ENCODE results near the gene TLNRD1.

Gene TLNRD1

GRCh38 chr15:80989081-80989517, 11.6 kb upstream of the TLNRD1 start:
- H3K27ac ChIP-seq, result peak overlapping the region; percentile 87
- TF ChIP-seq CTCF (conservative IDR thresholded peaks at IDR 0.05), result no peak

GRCh38 chr15:80989518-80990478, 10.9 kb upstream of the TLNRD1 start, which contains the start of gene MESD:
Gene MESD (minus strand): TSS chr15:80989819. CDS start chr15:80989791, 28 bp downstream.
- peak within 1 kb of the TSS; percentile 87 for H3K27ac ChIP-seq

GRCh38 chr15:80990955-80991354, 9.8 kb upstream of the TLNRD1 start:
- H3K27ac ChIP-seq, result peak overlapping the region; percentile 87
- TF ChIP-seq CTCF (conservative IDR thresholded peaks at IDR 0.05), result no peak

More at GRCh38 chr15:80989518-80990478, 10.9 kb upstream of the TLNRD1 start, which contains the start of gene MESD:
- TF ChIP-seq CTCF (conservative IDR thresholded peaks at IDR 0.05), result no peak

- TF ChIP-seq CTCF (conservative IDR thresholded peaks at IDR 0.05), result no peak
- no peak overlapping the region for H3K27ac ChIP-seq
Measured at GRCh38 chr15:80991421-80991820, 9.3 kb upstream of the TLNRD1 start.

GRCh38 chr15:80992006-80992405, 8.7 kb upstream of the TLNRD1 start:
- H3K27ac ChIP-seq, result no peak overlapping the region
- no peak for TF ChIP-seq CTCF (conservative IDR thresholded peaks at IDR 0.05)

GRCh38 chr15:80992441-80992840, 8.3 kb upstream of the TLNRD1 start:
- no peak for TF ChIP-seq CTCF (conservative IDR thresholded peaks at IDR 0.05)
- H3K27ac ChIP-seq, result no peak overlapping the region

- peak; percentile 76 for TF ChIP-seq CTCF (conservative IDR thresholded peaks at IDR 0.05)
- H3K27ac ChIP-seq, result no peak overlapping the region
Measured at GRCh38 chr15:80996247-80996646, 4.5 kb upstream of the TLNRD1 start.
